ENCODE measurements around the gene GBA3.

GRCh38 chr4:22802876-22803275 is 110.1 kb downstream of the GBA3 start:
- TF ChIP-seq CTCF (IDR thresholded peaks at IDR 0.05) (no peak), POLR2A (IDR thresholded peaks at IDR 0.05) (no peak)

Measured in thyroid gland (tissue), 4 donors.